Astrocyte of the spinal cord (primary cell): ENCODE results near the gene AASS.

Experiments
- DNase-seq: peaks from one replicate; pipeline ENCODE4 v3.0.0; 2011; ENCODE audit warnings: low read depth, low spot score
- H3K4me3 ChIP-seq: 2 replicates; pipeline ENCODE4 v1.5.1; 2011; ENCODE audit warnings: low read depth, mild to moderate bottlenecking, low read length, moderate library complexity
- in situ Hi-C: cut with HindIII; loops from 2 replicates; pipeline ENCODE4 v1.10.0; 2017; ENCODE audit warnings: low sequenced_read_pairs
- TF ChIP-seq, protein P1 (sequence below): IDR thresholded peaks from 2 replicates; pipeline ENCODE4 v1.5.1; 2012; ENCODE audit warnings: low read depth, mild to moderate bottlenecking, low read length, inconsistent platforms

The AASS gene

DNA sequence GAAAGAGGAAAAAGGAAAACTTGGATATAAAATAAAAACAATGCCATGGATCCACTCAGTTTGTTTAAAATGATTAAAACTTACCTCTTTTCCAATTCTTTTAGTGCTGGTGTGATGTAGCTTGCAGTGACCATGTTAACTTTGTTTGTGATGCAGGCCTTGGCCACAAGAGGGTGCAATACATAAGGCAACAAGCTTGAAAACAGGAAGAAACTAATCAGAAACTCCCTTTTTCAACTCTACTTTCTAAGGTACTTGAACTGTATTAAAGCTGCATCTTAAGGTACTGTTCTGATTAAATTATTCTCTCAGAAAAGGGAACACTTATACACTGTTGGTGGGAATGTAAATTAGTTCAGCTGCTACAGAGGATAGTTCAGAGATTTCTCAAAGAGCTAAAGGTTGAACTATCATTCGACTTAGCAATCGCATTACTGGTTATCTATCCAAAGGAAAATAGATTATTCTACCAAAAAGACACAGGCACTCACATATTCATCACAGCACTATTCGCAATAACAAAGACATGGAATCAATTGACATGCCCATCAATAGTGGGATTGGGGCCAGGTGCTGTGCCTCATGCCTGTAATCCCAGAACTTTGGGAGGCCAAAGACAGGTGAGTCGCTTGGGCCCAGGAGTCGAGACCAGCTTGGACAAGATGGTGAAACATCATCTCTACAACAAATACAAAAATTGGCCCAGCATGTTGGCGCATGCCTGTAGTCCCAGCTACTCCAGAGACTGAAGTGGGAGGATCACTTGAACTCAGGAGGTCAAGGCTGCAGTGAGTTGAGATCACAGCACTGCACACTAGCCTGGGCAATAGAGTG lies 50.9 kb downstream of the AASS start:
- TF ChIP-seq, protein P1, sequence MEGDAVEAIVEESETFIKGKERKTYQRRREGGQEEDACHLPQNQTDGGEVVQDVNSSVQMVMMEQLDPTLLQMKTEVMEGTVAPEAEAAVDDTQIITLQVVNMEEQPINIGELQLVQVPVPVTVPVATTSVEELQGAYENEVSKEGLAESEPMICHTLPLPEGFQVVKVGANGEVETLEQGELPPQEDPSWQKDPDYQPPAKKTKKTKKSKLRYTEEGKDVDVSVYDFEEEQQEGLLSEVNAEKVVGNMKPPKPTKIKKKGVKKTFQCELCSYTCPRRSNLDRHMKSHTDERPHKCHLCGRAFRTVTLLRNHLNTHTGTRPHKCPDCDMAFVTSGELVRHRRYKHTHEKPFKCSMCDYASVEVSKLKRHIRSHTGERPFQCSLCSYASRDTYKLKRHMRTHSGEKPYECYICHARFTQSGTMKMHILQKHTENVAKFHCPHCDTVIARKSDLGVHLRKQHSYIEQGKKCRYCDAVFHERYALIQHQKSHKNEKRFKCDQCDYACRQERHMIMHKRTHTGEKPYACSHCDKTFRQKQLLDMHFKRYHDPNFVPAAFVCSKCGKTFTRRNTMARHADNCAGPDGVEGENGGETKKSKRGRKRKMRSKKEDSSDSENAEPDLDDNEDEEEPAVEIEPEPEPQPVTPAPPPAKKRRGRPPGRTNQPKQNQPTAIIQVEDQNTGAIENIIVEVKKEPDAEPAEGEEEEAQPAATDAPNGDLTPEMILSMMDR: peak; percentile 95
- no peak overlapping the region for H3K4me3 ChIP-seq
- in situ Hi-C loops: no loop called here
- DNase-seq: peak; percentile 82

DNA sequence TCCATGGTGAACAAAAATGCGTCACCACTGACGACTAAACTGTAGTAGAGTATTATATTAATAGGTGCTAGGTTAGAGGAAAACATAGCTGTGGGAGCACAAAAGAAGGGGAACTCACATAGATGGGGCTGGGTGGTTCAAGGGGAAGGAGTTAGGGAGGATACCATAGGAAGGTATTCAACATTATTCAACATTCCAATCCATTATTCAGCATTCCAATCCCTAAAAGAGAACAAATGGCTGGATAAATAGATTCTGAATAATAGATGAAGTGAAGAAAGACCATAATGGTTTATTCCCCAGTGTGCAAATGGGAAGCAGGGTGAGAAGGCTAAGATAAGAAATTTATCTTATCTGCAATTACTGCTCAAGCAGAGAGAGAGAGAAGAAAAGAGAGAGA lies 61.4 kb downstream of the AASS start:
- no peak overlapping the region for H3K4me3 ChIP-seq
- in situ Hi-C loops: no loop called here
- TF ChIP-seq, protein P1: no peak
- no peak for DNase-seq

DNA sequence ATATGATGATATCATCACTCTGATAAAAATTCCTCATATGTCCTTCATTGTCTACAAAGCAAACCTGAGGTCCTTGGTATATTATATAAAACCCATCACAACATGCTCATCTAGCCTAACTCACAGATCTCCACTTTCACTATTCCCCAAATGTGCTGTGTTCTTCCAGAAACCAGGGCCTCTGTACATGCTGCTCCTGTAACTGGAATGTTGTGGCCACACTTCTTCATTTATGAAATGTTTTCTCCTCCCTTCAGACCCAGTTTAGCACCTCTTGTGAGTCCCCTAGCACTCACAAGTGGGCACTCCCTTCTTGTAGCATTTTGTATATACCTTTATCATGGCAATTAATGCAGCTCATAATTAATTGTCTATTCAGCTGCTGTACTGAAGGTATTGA lies 61.9 kb downstream of the AASS start:
- in situ Hi-C loops: no loop called here
- DNase-seq: no peak
- TF ChIP-seq, protein P1: no peak
- H3K4me3 ChIP-seq: no peak overlapping the region

DNA sequence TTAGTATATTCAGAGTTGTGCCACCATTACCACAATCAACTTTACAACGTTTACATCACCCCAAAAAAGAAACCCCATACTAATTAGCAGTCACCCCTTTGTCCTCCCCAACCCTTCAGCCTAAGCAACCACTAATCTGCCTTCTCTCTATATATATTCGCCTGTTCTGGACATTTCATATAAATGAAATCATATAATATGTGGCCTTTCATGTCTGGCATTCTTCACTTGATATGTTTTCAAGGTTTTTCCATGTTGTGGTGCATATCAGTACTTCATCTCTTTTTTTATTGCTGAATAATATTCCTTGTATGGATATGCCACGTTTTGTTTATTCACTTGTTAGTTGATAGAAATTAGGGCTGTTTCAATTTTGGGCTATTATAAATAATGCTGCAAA lies 70.4 kb downstream of the AASS start:
- no peak overlapping the region for H3K4me3 ChIP-seq
- TF ChIP-seq, protein P1: no peak
- in situ Hi-C loops: no loop called here
- no peak for DNase-seq

DNA sequence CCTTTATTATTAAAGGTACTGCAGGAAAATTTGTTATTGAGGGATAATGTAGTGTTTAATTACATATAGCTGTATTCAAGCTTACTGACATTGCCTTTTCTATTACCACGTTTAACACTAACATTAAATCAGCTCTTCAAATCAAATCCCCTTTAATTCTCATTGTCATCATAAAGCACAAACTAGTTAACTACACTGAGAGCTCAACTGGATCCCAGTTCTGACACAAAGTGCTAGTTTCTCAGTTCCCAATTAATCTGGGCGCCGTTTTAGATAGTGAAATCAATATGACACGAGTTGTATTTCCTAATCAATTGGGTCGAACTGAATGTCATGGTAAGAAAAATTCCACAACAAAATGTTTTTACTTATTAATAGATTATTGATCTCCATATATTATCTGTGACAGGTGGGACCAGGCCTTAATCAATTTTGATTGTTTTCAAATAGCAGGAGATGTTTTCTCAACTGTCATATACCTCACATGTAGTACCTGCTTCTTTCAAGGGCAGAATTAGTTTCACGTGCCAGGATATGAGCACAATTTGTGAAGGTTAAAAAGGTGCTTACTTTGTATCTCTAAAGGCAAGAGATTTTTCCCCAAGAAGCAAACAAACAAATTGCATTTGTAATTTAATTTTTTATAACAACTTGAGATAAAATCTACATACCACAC lies 71.0 kb downstream of the AASS start:
- H3K4me3 ChIP-seq: no peak overlapping the region
- DNase-seq: no peak
- in situ Hi-C loops: no loop called here
- TF ChIP-seq, protein P1: no peak

DNA sequence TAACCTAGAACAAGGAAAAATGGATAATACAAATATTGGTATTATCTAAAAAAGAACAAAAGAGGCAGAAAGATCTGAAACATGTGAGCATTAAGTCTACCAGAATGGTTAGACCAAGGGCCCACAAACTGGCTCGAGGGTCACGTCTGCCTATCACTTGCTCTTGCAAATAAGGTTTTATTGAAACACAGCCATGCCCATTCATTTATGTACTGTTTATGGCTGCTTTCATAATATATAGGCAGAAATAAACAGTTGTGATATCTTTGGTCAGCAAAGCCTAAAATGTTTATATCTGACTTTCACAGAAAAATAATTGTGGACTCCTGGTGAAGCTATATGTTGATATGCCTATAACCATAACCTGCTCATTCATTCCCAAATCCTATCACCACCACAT lies 71.8 kb downstream of the AASS start:
- TF ChIP-seq, protein P1: no peak
- no peak for DNase-seq
- in situ Hi-C loops: no loop called here
- H3K4me3 ChIP-seq: no peak overlapping the region
